Stomach (tissue), 4 donors: Measurements from ENCODE around the gene CERS3.

ENCODE experiments used
- POLR2A ChIP-seq, 4 donors: fragments of 450-650 bp; IDR thresholded peaks; one replicate each; pipeline ENCODE4 v1.6.1; 2016; ENCODE audit warnings: antibody characterized with exemption in 4 of 4, control low read depth in 2 of 4, mild to moderate bottlenecking in 1 of 4, moderate library complexity in 1 of 4
- POLR2AphosphoS5 ChIP-seq, 3 donors: sonication (generic); formaldehyde crosslinking; IDR thresholded peaks; one replicate each; pipeline ENCODE4 v1.6.1; 2016; ENCODE audit warnings: antibody characterized with exemption in 3 of 3

- TF ChIP-seq POLR2A (IDR thresholded peaks at IDR 0.05) (no peak), POLR2AphosphoS5 (IDR thresholded peaks at IDR 0.05) (no peak)
Measured at GRCh38 chr15:100500226-100500990, 28.3 kb downstream of the CERS3 start.
